ENCODE data around the gene CLEC16A. TPM values are rescaled to one million over a fixed set of nuclear protein-coding genes. Genes with fewer than 3 reads are reported as not detected.
A peak's percentile ranks its signal among the peaks of the same experiment; 100 is the strongest.

Gene CLEC16A
- total RNA-seq, 1 donor from 2014 or later = 35.9 TPM

DNA sequence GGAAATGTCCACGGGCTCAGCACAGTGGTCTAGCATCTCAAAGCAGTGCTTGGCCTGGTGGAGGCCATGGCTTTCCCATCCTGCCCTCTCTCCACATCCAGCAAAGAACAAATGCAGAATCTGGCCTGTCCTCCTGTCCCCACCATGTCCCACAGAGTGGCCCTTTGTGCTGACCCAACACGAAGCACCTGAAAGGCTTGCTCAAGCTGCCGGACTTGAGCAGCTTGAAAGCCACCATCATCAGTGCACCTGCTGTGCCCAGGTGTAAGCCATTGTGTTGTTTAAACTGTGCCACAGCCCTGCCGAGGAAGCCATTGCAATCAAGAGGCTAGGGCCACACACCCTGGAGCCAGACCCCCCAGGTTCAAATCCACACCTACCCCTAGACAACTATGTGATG, 196.1 kb downstream of the CLEC16A start:
- no peak for DNase-seq
- peaks cover 56% of the 10 kb centered on the region for H3K4me1 Mint-ChIP-seq
- peak overlapping the region; percentile 83 for H3K4me3 Mint-ChIP-seq
- no peaks in the 10 kb centered on the region for H3K27me3 Mint-ChIP-seq
- no peaks in the 10 kb centered on the region for H3K9me3 Mint-ChIP-seq
- peak overlapping the region; percentile 93 for H3K27ac Mint-ChIP-seq
- intact Hi-C loops (cut with micrococcal nuclease) = loop anchor here (5.0 kb wide), 2 partner anchors 33 to 42 kb away; no protein-coding TSS in a partner anchor
- peaks cover 22% of the 10 kb centered on the region for H3K36me3 Mint-ChIP-seq (ENCODE audit: low read depth)

DNA sequence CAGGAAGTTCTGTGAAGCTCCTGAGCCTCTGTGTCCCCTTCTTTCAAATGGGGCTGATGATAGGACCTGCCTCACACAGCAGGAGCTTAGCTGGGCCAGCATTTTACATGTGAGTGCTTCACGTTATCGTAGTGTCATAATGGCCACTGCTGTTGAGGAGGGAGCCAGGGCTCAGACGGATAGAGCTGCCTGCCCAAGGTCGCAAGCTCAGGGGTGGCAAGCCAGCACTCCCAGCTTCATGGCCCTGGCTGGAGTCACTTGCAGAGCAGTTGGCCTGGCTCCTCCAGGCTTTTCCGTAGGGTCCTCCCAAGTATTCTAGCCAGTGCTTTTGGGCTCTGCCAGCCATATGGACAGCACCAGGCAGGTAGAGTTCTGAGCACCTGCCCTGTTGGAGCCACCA, 196.5 kb downstream of the CLEC16A start:
- Mint-ChIP-seq H3K36me3 (ENCODE audit: low read depth) (peaks cover 18% of the 10 kb centered on the region), H3K27me3 (no peaks in the 10 kb centered on the region), H3K27ac (peak overlapping the region; percentile 93), H3K4me3 (no peak overlapping the region), H3K9me3 (no peaks in the 10 kb centered on the region), H3K4me1 (peaks cover 55% of the 10 kb centered on the region)
- no peak for DNase-seq
- intact Hi-C loops (cut with micrococcal nuclease) = loop anchor here (5.0 kb wide), 2 partner anchors 34 to 41 kb away; no protein-coding TSS in a partner anchor

DNA sequence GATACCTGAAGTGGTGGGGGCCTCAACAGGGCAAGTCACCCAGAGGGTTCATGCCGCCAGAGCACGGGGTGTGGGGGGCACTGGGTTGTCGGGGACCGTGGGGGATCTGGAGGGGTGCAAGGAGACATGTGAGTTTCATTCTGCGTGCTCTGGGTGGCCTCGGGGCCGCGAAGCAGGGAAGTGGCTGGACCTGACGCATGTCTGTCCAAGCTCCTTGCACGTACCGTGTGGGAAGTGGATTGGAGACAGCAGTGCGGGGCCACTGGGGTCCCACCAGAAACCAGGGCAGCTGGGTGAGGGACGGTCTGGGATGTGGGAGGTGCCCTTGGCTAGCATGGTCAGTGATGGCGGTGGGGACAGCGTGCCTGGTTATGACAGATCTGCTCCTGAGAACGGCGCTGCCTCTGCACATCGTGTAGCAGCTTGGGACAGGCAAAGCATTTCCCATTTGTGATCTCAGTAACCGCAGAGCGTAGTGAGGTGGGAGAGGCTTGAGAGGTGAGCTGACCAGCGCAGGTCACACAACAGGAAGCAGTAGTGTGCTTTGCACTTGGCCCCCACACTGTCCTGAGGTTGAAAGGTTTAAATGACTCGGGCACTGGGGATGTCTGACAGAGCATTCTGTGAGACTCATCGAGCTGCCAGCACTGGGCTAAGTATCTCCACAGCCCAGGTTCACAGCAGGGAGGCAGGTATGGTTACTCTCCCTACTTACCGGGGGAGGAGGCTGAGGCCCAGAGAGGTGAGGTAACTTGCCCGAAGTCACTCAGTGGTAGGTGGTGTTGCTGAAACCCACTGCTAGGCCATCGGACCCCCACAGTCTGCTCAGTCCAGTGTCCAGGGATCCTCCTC, 197.3 kb downstream of the CLEC16A start:
- Mint-ChIP-seq H3K9me3 (no peaks in the 10 kb centered on the region), H3K4me1 (peaks cover 51% of the 10 kb centered on the region), H3K4me3 (no peak overlapping the region), H3K36me3 (ENCODE audit: low read depth) (peaks cover 15% of the 10 kb centered on the region), H3K27ac (peak overlapping the region; percentile 41), H3K27me3 (no peaks in the 10 kb centered on the region)
- intact Hi-C loops (cut with micrococcal nuclease) = loop anchor here (5.0 kb wide), 2 partner anchors 34 to 41 kb away; no protein-coding TSS in a partner anchor
- DNase-seq = no peak

DNA sequence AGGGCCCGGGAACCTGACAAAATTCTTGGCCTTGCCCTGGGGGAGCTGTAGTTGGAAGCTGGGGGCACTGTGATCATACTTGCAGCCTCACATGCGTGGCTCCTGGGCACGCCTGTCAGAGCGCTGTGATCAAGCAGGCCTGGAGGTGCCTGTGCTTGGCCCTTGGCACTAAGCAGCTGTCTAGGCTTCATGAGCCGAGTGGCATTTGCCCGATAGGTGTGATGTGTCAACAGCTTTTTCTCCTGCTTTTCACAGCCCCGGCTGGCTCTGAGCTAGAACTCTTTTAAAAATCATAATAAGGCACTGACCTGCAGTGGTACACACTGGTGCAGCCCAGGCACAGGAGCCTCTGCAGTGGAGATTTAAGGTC, 197.9 kb downstream of the CLEC16A start:
- H3K27me3 Mint-ChIP-seq = no peaks in the 10 kb centered on the region
- DNase-seq = no peak
- H3K4me3 Mint-ChIP-seq = no peak overlapping the region
- peaks cover 53% of the 10 kb centered on the region for H3K4me1 Mint-ChIP-seq
- no peak overlapping the region for H3K27ac Mint-ChIP-seq
- peaks cover 13% of the 10 kb centered on the region for H3K36me3 Mint-ChIP-seq (ENCODE audit: low read depth)
- intact Hi-C loops (cut with micrococcal nuclease) = loop anchor here (5.0 kb wide), 2 partner anchors 35 to 40 kb away; no protein-coding TSS in a partner anchor
- no peaks in the 10 kb centered on the region for H3K9me3 Mint-ChIP-seq

DNA sequence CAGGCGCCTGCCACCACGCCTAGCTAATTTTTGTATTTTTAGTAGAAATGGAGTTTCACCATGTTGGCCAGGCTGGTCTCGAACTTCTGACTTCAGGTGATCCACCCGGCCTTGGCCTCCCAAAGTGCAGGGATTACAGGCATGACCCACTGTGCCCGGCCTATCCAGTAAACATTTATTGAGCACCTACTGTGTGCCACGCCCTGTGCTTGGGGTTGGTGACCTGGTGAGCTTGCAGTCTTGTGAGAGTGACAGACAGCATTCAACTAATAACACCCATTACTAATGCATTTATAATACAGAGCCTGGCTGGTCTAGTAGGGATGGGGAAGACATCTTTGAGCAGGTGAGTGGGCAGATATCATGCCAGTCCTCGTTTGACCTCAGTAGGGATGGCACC, 198.6 kb downstream of the CLEC16A start:
- peaks cover 52% of the 10 kb centered on the region for H3K4me1 Mint-ChIP-seq
- no peaks in the 10 kb centered on the region for H3K9me3 Mint-ChIP-seq
- no peak overlapping the region for H3K4me3 Mint-ChIP-seq
- peaks cover 11% of the 10 kb centered on the region for H3K36me3 Mint-ChIP-seq (ENCODE audit: low read depth)
- no peak overlapping the region for H3K27ac Mint-ChIP-seq
- intact Hi-C loops (cut with micrococcal nuclease) = loop anchor here (5.0 kb wide), 2 partner anchors 36 to 39 kb away; no protein-coding TSS in a partner anchor
- no peak for DNase-seq
- H3K27me3 Mint-ChIP-seq = no peaks in the 10 kb centered on the region

DNA sequence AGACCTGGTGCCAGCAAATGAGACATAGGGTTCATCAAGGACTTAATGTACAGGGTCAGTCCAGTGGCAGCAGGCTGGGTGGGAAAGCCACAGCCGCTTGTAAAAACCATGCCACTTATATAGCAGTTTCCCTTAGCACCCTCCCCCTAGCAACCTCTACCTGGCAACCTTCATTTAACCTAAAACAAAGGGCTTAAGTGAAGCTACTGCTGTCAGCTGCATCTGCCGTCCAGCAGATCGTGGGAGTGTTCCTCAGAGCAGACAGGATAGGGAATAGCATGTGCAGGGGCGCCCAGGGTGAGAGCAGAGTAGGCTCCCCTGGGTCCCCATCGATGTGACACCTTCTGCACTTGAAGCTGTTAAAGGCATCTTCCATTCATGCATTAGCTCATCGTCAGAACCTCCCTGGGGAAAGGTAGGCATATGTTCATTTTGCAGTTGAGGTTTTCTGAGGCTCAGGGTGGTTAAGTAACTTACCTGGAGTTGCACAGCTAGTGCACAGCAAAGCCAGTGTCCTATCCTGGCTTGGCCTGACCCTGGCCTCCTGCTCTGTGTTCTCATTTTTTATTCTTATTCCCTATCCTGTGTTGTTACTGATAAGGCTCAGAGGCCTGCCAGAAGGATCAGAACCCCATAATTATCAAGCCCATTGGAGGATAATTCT, 199.1 kb downstream of the CLEC16A start:
- H3K36me3 Mint-ChIP-seq (ENCODE audit: low read depth) = peaks cover 11% of the 10 kb centered on the region
- H3K9me3 Mint-ChIP-seq = no peaks in the 10 kb centered on the region
- no peak overlapping the region for H3K4me3 Mint-ChIP-seq
- DNase-seq = no peak
- peaks cover 48% of the 10 kb centered on the region for H3K4me1 Mint-ChIP-seq
- H3K27ac Mint-ChIP-seq = no peak overlapping the region
- intact Hi-C loops (cut with micrococcal nuclease) = loop anchor here (5.0 kb wide), 2 partner anchors 36 to 39 kb away; no protein-coding TSS in a partner anchor
- H3K27me3 Mint-ChIP-seq = no peaks in the 10 kb centered on the region

DNA sequence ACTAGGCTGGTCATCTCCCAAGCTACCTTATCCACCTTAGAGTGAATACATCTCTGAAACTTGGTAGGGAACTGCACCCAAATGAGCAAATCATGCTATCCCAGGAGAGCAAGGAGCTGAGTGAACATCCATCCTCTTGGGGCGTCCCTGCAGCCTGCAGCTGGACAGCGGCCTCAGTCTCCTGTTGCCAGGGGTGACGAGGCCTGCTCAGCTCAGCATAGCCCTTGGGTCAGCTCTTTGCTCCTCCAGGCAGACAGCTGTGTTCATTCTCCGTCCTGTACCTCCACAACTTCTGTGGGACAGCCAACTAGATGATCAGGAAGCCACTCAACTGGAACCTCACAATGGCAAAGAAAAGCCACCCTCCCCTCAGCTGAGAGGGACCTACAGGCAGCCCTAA, 199.8 kb downstream of the CLEC16A start:
- H3K36me3 Mint-ChIP-seq (ENCODE audit: low read depth) = peaks cover 15% of the 10 kb centered on the region
- H3K27me3 Mint-ChIP-seq = no peaks in the 10 kb centered on the region
- H3K9me3 Mint-ChIP-seq = no peaks in the 10 kb centered on the region
- DNase-seq = no peak
- H3K27ac Mint-ChIP-seq = no peak overlapping the region
- intact Hi-C loops (cut with micrococcal nuclease) = loop anchor here (5.0 kb wide), 2 partner anchors 37 to 38 kb away; no protein-coding TSS in a partner anchor
- H3K4me3 Mint-ChIP-seq = no peak overlapping the region
- H3K4me1 Mint-ChIP-seq = peaks cover 42% of the 10 kb centered on the region

DNA sequence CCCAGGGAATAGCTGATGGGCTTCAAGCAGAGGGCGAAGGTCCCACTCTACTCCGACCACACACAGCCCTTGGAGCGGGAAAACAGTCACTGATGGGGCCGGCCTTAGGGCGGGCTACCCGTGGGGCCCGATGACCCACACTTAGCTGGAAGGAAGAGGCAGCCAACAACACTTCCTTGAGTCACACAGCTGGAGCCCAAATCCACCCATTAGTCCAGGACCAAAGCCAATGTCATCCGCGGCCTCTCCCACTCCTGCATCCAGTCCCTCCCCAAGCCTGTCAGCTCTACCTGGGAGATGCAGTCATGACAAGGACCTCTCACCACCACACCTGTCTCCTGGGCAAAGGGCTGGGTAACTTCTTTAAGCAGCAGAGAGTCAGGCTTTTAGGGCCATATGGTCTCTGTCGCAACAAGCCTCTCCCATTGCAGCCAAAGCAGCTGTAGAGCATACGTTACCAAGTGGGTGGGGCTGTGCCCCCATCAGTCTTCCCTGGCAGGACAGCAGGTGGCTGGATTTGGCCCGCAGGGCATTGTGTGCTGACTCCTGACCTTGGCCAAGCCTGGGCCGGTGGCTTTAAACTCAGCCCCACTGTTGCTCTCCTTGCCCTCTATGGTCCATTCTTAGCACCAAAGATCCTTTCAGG, 200.9 kb downstream of the CLEC16A start:
- intact Hi-C loops (cut with micrococcal nuclease) = no loop called here
- Mint-ChIP-seq H3K9me3 (no peaks in the 10 kb centered on the region), H3K27ac (no peak overlapping the region), H3K27me3 (no peaks in the 10 kb centered on the region), H3K4me1 (peaks cover 30% of the 10 kb centered on the region), H3K4me3 (no peak overlapping the region), H3K36me3 (ENCODE audit: low read depth) (peaks cover 20% of the 10 kb centered on the region)
- no peak for DNase-seq

DNA sequence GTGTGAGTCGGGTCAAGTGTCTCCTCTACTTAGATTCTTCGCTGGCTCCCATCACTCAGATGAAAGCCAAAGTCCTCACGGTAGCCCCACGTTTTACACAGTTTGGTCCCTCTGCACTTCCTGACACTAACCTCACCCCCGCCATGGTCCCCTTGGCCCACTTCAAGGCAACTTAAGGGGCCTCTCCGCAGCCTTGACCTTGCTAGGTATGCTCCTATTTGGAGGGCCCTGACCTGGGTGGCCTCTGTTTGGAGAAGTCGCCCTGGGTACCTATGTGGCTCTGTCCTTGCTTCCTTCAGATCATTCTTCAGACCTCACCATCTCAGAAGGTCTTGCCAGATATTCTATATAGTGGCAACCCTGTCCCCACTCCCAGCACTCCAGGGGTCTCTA, 201.5 kb downstream of the CLEC16A start:
- Mint-ChIP-seq H3K9me3 (no peaks in the 10 kb centered on the region), H3K36me3 (ENCODE audit: low read depth) (peaks cover 24% of the 10 kb centered on the region), H3K4me3 (no peak overlapping the region), H3K27me3 (no peaks in the 10 kb centered on the region), H3K27ac (no peak overlapping the region), H3K4me1 (peaks cover 25% of the 10 kb centered on the region)
- intact Hi-C loops (cut with micrococcal nuclease) = no loop called here
- no peak for DNase-seq

DNA sequence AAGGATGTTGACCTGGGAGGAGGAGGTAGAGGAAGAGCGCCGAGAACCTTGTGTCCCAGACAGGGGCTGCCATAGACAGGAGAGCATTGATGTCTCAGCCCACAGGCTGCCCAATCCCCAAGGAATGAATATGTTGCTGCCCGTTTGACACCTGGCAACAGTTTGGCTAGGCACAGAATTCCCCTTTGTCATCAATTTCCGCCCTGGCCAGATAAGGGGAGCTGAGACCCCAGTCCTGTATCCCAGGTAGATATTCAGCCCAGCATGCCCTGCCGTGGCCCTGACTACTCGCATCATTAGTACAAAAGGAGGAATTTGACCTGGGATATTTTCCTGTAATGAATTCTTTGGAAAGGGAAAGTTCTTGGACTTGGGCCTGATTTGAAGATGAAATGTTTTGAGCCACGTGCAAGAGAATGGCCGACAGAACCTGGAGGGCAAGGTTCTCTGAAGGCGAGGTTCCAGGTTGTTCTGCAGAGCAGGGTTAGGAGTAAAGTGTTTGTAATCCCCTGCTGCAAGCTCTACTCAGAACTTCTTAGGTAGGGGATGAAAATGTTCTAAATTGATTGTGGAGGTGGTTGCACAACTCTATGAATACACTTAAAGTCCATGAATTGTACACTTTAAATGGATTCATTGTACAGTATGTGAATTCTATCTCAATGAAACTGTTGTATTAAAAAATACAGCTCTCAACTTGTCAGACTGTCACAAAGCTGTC, 202.8 kb downstream of the CLEC16A start:
- no peak for DNase-seq
- peaks cover 26% of the 10 kb centered on the region for H3K4me1 Mint-ChIP-seq
- H3K27ac Mint-ChIP-seq = no peak overlapping the region
- peaks cover 24% of the 10 kb centered on the region for H3K36me3 Mint-ChIP-seq (ENCODE audit: low read depth)
- intact Hi-C loops (cut with micrococcal nuclease) = no loop called here
- H3K4me3 Mint-ChIP-seq = no peak overlapping the region
- H3K27me3 Mint-ChIP-seq = no peaks in the 10 kb centered on the region
- no peaks in the 10 kb centered on the region for H3K9me3 Mint-ChIP-seq

DNA sequence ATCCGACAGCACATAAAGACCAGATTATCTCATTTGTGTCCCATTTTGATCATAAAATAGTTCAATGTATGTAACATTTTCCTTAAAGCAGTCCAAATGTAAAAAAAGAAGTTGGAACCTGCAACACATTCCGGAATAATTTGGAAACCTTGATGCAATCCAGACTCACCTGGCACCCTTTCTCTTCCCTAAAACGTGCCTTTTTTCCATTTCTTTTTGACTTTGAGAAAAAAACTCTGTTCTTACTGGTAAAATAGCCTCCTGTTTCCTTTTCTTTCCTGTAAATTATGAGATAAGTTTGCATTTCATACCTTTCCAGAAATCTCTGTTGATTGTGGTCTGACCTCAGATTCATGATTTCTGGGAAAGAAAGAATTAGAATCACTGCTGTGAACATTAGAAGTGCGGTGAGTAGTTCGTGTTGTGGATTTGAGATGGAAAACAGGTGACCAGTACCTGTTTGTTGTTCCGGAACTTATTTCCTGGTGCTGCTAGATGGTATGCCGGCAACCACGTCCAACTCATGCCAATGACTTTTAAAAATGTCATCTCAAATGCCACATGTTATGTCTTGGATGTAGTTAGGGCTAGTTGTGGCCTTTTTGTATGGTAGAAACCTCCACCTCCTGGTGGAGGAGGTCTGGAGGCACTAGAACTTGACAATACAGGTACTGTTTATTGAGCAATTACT, 203.5 kb downstream of the CLEC16A start:
- no peak overlapping the region for H3K27ac Mint-ChIP-seq
- no peaks in the 10 kb centered on the region for H3K9me3 Mint-ChIP-seq
- intact Hi-C loops (cut with micrococcal nuclease) = no loop called here
- no peak overlapping the region for H3K4me3 Mint-ChIP-seq
- H3K4me1 Mint-ChIP-seq = peaks cover 25% of the 10 kb centered on the region
- DNase-seq = no peak
- no peaks in the 10 kb centered on the region for H3K27me3 Mint-ChIP-seq
- peaks cover 25% of the 10 kb centered on the region for H3K36me3 Mint-ChIP-seq (ENCODE audit: low read depth)

DNA sequence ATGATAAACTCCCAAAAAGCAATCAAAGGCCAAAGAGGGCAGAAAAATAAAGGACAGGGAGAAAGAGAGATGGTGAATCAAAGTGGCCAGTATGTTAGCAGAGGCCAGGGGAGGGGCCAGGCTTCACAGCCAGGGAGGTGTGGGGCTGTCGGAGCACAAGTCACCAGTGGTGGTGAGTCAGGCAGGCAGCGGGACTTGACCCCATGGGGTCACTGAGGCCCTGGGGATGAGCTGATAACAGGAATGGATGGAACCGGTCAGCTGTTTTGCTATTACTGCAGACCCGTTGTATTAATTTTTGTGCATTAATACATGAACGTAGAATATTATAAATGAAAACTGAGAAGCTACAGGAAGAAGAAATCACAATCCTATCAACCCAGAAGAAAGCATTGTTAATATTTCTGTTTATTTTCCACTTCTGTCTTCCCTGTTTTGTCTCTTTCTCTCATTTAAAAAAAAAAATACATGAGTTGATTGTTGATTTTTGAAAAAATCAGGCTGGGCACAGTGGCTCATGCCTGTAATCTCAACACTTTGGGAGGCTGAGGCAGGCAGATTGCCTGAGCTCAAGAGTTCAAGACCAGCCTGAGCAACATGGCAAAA, 204.8 kb downstream of the CLEC16A start:
- intact Hi-C loops (cut with micrococcal nuclease) = no loop called here
- H3K4me3 Mint-ChIP-seq = no peak overlapping the region
- peaks cover 24% of the 10 kb centered on the region for H3K36me3 Mint-ChIP-seq (ENCODE audit: low read depth)
- H3K27ac Mint-ChIP-seq = no peak overlapping the region
- no peaks in the 10 kb centered on the region for H3K27me3 Mint-ChIP-seq
- H3K9me3 Mint-ChIP-seq = no peaks in the 10 kb centered on the region
- DNase-seq = no peak
- H3K4me1 Mint-ChIP-seq = peaks cover 23% of the 10 kb centered on the region
